GM23248 (cell line): ENCODE measurements around the gene STRIT1.

Experiments
- EZH2 ChIP-seq: fragments of 200-600 bp; sonication (generic); IDR thresholded peaks from 2 replicates; pipeline ENCODE4 v1.6.1; 2018; ENCODE audit warnings: antibody characterized with exemption, mild to moderate bottlenecking; ENCODE audit not compliant: insufficient read depth, poor library complexity, severe bottlenecking
- EZH2phosphoT487 ChIP-seq: fragments of 200-600 bp; sonication (generic); IDR thresholded peaks from 2 replicates; pipeline ENCODE4 v1.6.1; 2018; ENCODE audit warnings: antibody characterized with exemption, moderate library complexity, mild to moderate bottlenecking, low read depth; ENCODE audit not compliant: insufficient read depth

DNA sequence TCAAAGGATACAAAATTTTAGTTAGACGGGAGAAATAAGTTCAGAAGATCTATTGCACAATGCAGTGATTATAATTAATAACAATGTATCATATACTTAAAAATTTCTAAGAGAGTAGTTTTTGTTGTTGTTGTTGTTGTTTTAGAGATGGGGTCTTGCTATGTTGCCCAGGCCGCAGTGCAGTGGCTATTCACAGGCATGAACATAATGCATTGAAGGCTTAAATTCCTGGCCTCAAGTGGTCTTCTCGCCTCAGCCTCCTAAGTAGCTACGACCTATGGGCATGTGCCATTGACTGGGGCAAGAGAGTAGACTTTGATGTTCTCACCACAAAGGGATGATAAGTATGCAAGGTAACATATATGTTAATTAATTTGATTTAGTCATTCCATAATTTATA lies 7.5 kb downstream of the STRIT1 start:
- no peak for TF ChIP-seq EZH2phosphoT487
- TF ChIP-seq EZH2, result no peak
